IMR-90 (cell line): ENCODE measurements around the gene GPR160. TPM values are rescaled to one million over a fixed set of nuclear protein-coding genes. Genes with fewer than 3 reads are reported as not detected.

Experiments used
- ATAC-seq: fragments of 200-7000 bp; cut with Tn5 transposase; 2 replicates; pipeline ENCODE4 v1.9.1; 2020; ENCODE audit warnings: low read depth, mild to moderate bottlenecking, moderate library complexity
- BruUV-seq: library from RNA; stranded (reverse); fragments of 400-500 nt; replicated peaks from 2 replicates; lab custom pipeline; 2021; lab: Mats Ljungman, UMichigan
- CTCF ChIA-PET: fragments of 300-600 bp; formaldehyde crosslinking; extraction: SDS; loops from one replicate; lab custom pipeline; 2021; ENCODE audit warnings: antibody characterized with exemption; lab: Yijun Ruan, JAX
- POLR2A ChIA-PET: fragments of 300-600 bp; sonication (Branson Sonifier 250); formaldehyde crosslinking; loops from one replicate; lab custom pipeline; 2022; ENCODE audit warnings: antibody characterized with exemption; ENCODE audit not compliant: unreplicated experiment; lab: Charles Lee
- DNase-seq: peaks from one replicate; pipeline ENCODE4 v3.0.0; 2013
- H2AFZ ChIP-seq: replicated peaks from 2 replicates; pipeline ENCODE3; 2013; ENCODE audit warnings: low read length, mild to moderate bottlenecking; ENCODE audit not compliant: poor library complexity
- H2AK5ac ChIP-seq: 2 replicates; pipeline ENCODE4 v1.6.1; 2013; ENCODE audit warnings: low read depth, low read length, inconsistent platforms
- H2AK9ac ChIP-seq: replicated peaks from 2 replicates; pipeline ENCODE3; 2013; ENCODE audit warnings: mild to moderate bottlenecking, low read depth, low read length, moderate library complexity; ENCODE audit not compliant: poor library complexity
- H2BK120ac ChIP-seq: 2 replicates; pipeline ENCODE4 v1.6.1; 2013; ENCODE audit warnings: low read depth, low read length, inconsistent platforms
- H2BK15ac ChIP-seq: 3 replicates; pipeline ENCODE4 v1.6.1; 2013; ENCODE audit warnings: low read depth, low read length, inconsistent platforms
- H2BK20ac ChIP-seq: 2 replicates; pipeline ENCODE4 v1.6.1; 2013; ENCODE audit warnings: low read depth, mild to moderate bottlenecking, inconsistent platforms, low read length, moderate library complexity
- H2BK5ac ChIP-seq: 2 replicates; pipeline ENCODE4 v1.6.1; 2013; ENCODE audit warnings: mild to moderate bottlenecking, low read depth, low read length, inconsistent platforms; ENCODE audit not compliant: poor library complexity, severe bottlenecking
- H3K14ac ChIP-seq: replicated peaks from 2 replicates; pipeline ENCODE4 v1.6.1; 2013; ENCODE audit warnings: low read depth, low read length, inconsistent platforms
- H3K18ac ChIP-seq: 2 replicates; pipeline ENCODE4 v1.6.1; 2013; ENCODE audit warnings: low read depth, low read length, control low read depth
- H3K23ac ChIP-seq: 2 replicates; pipeline ENCODE4 v1.6.1; 2013; ENCODE audit warnings: low read depth, low read length, inconsistent platforms
- H3K27ac ChIP-seq: 2 replicates; pipeline ENCODE4 v1.5.1; 2013; ENCODE audit warnings: mild to moderate bottlenecking, control low read depth, low read length; ENCODE audit not compliant: insufficient read depth
- H3K27me3 ChIP-seq: 2 replicates; pipeline ENCODE4 v1.6.1; 2013; ENCODE audit warnings: low read length; ENCODE audit not compliant: control insufficient read depth, insufficient read depth
- H3K36me3 ChIP-seq: 2 replicates; pipeline ENCODE4 v1.6.1; 2013; ENCODE audit warnings: low read length, mixed read lengths; ENCODE audit not compliant: control insufficient read depth, insufficient read depth
- H3K4ac ChIP-seq: 2 replicates; pipeline ENCODE4 v1.6.1; 2013; ENCODE audit warnings: low read depth, low read length, inconsistent platforms
- H3K4me1 ChIP-seq: 2 replicates; pipeline ENCODE4 v1.6.1; 2013; ENCODE audit warnings: low read length, mixed read lengths; ENCODE audit not compliant: control insufficient read depth, insufficient read depth
- H3K4me2 ChIP-seq: 2 replicates; pipeline ENCODE4 v1.6.1; 2013; ENCODE audit warnings: low read depth, mild to moderate bottlenecking, control low read depth, low read length, moderate library complexity
- H3K4me3 ChIP-seq: 2 replicates; pipeline ENCODE4 v1.5.1; 2013; ENCODE audit warnings: low read depth, mild to moderate bottlenecking, control low read depth, low read length, moderate library complexity; ENCODE audit not compliant: insufficient read depth
- H3K56ac ChIP-seq: 2 replicates; pipeline ENCODE4 v1.6.1; 2013; ENCODE audit warnings: low read length, inconsistent platforms; ENCODE audit not compliant: insufficient read depth; ENCODE audit errors: extremely low read depth
- H3K79me1 ChIP-seq, 2 experiments: 2 replicates each; pipeline ENCODE4 v1.6.1; 2013; ENCODE audit warnings: low read length in 2 of 2, inconsistent platforms in 1 of 2, low read depth in 1 of 2
- H3K9ac ChIP-seq: 2 replicates; pipeline ENCODE4 v1.6.1; 2013; ENCODE audit warnings: low read depth, low read length, control low read depth
- H3K9me1 ChIP-seq: 2 replicates; pipeline ENCODE4 v1.6.1; 2013; ENCODE audit warnings: low read length, inconsistent platforms; ENCODE audit not compliant: insufficient read depth
- H3K9me3 ChIP-seq: 2 replicates; pipeline ENCODE4 v1.6.1; 2013; ENCODE audit warnings: low read length; ENCODE audit not compliant: control insufficient read depth, insufficient read depth
- H4K20me1 ChIP-seq: 2 replicates; pipeline ENCODE4 v1.6.1; 2013; ENCODE audit warnings: low read length, inconsistent platforms; ENCODE audit not compliant: insufficient read depth
- H4K5ac ChIP-seq: 2 replicates; pipeline ENCODE4 v1.6.1; 2013; ENCODE audit warnings: mild to moderate bottlenecking, low read depth, low read length, control low read depth
- H4K8ac ChIP-seq, 2 experiments: 2 replicates each; pipeline ENCODE4 v1.6.1; 2013; ENCODE audit warnings: low read depth in 2 of 2, low read length in 2 of 2, control low read depth in 1 of 2, inconsistent platforms in 1 of 2
- H4K91ac ChIP-seq: 2 replicates; pipeline ENCODE4 v1.6.1; 2013; ENCODE audit warnings: low read depth, low read length, inconsistent platforms; ENCODE audit not compliant: insufficient read depth
- BHLHE40 ChIP-seq: fragments of 150-350 bp; IDR thresholded peaks from 2 replicates; pipeline ENCODE4 v1.6.1; 2016; ENCODE audit warnings: mild to moderate bottlenecking, low read depth, low read length
- CEBPB ChIP-seq: IDR thresholded peaks from 2 replicates; pipeline ENCODE4 v1.6.1; 2012; ENCODE audit warnings: low read depth, low read length, improper control_type of control experiment
- CHD1 ChIP-seq: IDR thresholded peaks from 2 replicates; pipeline ENCODE4 v1.6.1; 2012; ENCODE audit warnings: low read depth, low read length, improper control_type of control experiment
- FOS ChIP-seq: fragments of 150-350 bp; IDR thresholded peaks from 2 replicates; pipeline ENCODE4 v1.6.1; 2016; ENCODE audit warnings: low read depth, low read length
- MAFK ChIP-seq: IDR thresholded peaks from 2 replicates; pipeline ENCODE4 v1.6.1; 2012; ENCODE audit warnings: low read depth, low read length, improper control_type of control experiment
- MAZ ChIP-seq: IDR thresholded peaks from 2 replicates; pipeline ENCODE4 v1.6.1; 2012; ENCODE audit warnings: low read depth, mild to moderate bottlenecking, low read length, improper control_type of control experiment, moderate library complexity, borderline replicate concordance
- MXI1 ChIP-seq: IDR thresholded peaks from 2 replicates; pipeline ENCODE4 v1.6.1; 2012; ENCODE audit warnings: low read depth, mild to moderate bottlenecking, low read length, moderate library complexity, borderline replicate concordance
- NFE2L2 ChIP-seq: fragments of 150-350 bp; IDR thresholded peaks from 2 replicates; pipeline ENCODE4 v1.6.1; 2016; ENCODE audit warnings: low read depth, mild to moderate bottlenecking, low read length
- POLR2A ChIP-seq: IDR thresholded peaks from 2 replicates; pipeline ENCODE4 v1.6.1; 2012; ENCODE audit warnings: mild to moderate bottlenecking, low read depth, low read length
- RAD21 ChIP-seq: IDR thresholded peaks from 2 replicates; pipeline ENCODE4 v1.6.1; 2012; ENCODE audit warnings: low read length, improper control_type of control experiment
- RCOR1 ChIP-seq: IDR thresholded peaks from 2 replicates; pipeline ENCODE4 v1.6.1; 2012; ENCODE audit warnings: mild to moderate bottlenecking, low read length, improper control_type of control experiment; ENCODE audit not compliant: insufficient replicate concordance
- RFX5 ChIP-seq: IDR thresholded peaks from 2 replicates; pipeline ENCODE4 v1.8.0; 2012; ENCODE audit warnings: low read depth, mild to moderate bottlenecking, low read length, moderate library complexity
- SMC3 ChIP-seq: fragments of 150-350 bp; IDR thresholded peaks from 2 replicates; pipeline ENCODE4 v1.6.1; 2016; ENCODE audit warnings: low read depth, mild to moderate bottlenecking, antibody characterized with exemption, low read length, moderate library complexity
- WGBS, 2 experiments: methylation state at CpG; one replicate each; pipeline versions ENCODE4 v1.1.5 to v1.1.7; 2013; ENCODE audit warnings: missing lambda C conversion rate in 2 of 2; ENCODE audit not compliant: insufficient read length in 1 of 2; ENCODE audit errors: extremely low coverage in 2 of 2; 5-methylcytosine and 5-hydroxymethylcytosine counted together
- dilution Hi-C: fragments of 300-500 bp; cut with HindIII; formaldehyde crosslinking; loops from one replicate; pipeline ENCODE4 v1.14.3; 2018; ENCODE audit warnings: low sequenced_read_pairs; ENCODE audit not compliant: unreplicated experiment
- in situ Hi-C: fragments of 300-500 bp; cut with MboI; formaldehyde crosslinking; loops from 3 replicates; pipeline ENCODE4 v1.14.3; 2019; ENCODE audit warnings: low sequenced_read_pairs, inconsistent platforms, mixed read lengths
- intact Hi-C: fragments of 100-400 bp; cut with micrococcal nuclease; formaldehyde crosslinking; loops from 2 replicates; pipeline ENCODE4 v1.10.0; 2022
- polyA plus RNA-seq, 3 experiments: library from polyadenylated mRNA; depleted of rRNA; stranded (reverse); fragments of >200 nt; gene quantifications; 2 replicates each; pipeline ENCODE4 v1.2.3, GENCODE V29; 2012; ENCODE audit warnings: low replicate concordance in 1 of 3
- total RNA-seq: library from RNA; depleted of rRNA; stranded (reverse); fragments of >200 nt; gene quantifications from 2 replicates; pipeline ENCODE4 v1.2.3, GENCODE V29; 2012
- TF ChIP-seq, protein P1 (sequence below): conservative IDR thresholded peaks from 2 replicates; pipeline ENCODE4 v1.5.1; 2012; ENCODE audit warnings: mild to moderate bottlenecking, low read depth, low read length, improper control_type of control experiment
- TF ChIP-seq, protein P2 (sequence below): fragments of 150-350 bp; IDR thresholded peaks from 2 replicates; pipeline ENCODE4 v1.6.1; 2016; ENCODE audit warnings: low read depth, mild to moderate bottlenecking, low read length, moderate library complexity, borderline replicate concordance
- TF ChIP-seq, protein P3 (sequence below): fragments of 150-350 bp; IDR thresholded peaks from 2 replicates; pipeline ENCODE4 v1.6.1; 2017; ENCODE audit warnings: mild to moderate bottlenecking, antibody characterized with exemption, low read length, low read depth

Gene GPR160
- total and polyA plus RNA-seq, 2 of the 4 experiments (the other 2 are of a cell fraction) = 0.09 to 0.18 TPM

DNA sequence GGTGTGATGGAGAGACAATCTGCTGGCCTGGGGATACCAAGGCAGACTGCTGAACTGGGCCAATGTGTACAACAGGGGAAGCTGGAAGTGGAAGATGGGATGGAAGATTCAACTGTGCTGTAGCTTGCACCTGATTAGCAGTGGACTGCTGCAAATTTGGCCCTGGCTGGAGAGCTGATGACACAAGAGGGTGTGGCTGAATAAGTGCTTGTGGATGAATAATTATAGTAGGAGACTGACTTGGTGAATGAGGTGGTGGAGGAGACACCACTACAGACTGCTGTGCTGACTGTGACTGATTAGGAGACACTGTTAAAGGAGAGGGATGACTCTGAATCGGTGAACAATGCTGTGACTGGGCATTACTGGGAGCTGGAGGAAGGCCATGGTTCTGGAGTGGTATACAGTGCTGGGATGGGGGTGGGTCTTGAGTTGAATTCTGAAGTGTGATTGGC is 91.2 kb downstream of the GPR160 start:
- Histone ChIP-seq H3K23ac (no peak overlapping the region), H3K56ac (no peak overlapping the region), H2BK5ac (no peak overlapping the region), H2BK15ac (no peak overlapping the region), H2AFZ (no peak overlapping the region), H3K4me2 (no peak overlapping the region), H3K27ac (no peak overlapping the region), H2AK5ac (no peak overlapping the region), H4K91ac (no peak overlapping the region), H3K27me3 (no peaks in the 10 kb centered on the region), H3K4me1 (peaks cover 2% of the 10 kb centered on the region), H3K14ac (no peak overlapping the region), H2BK120ac (no peak overlapping the region), H2AK9ac (no peak overlapping the region), H4K5ac (no peak overlapping the region), H3K9me3 (peaks cover 3% of the 10 kb centered on the region), H3K9me1 (0 out of 2 replicates have a peak, but pooled peaks cover 9% of the 10 kb centered on the region), H3K36me3 (peaks cover 26% of the 10 kb centered on the region), H3K79me1 (peaks cover 21 to 38% of the 10 kb centered on the region in 2 experiments), H3K9ac (no peak overlapping the region), H3K4me3 (no peak overlapping the region), H2BK20ac (no peak overlapping the region), H3K4ac (no peak overlapping the region), H3K18ac (no peak overlapping the region), H4K8ac (no peak overlapping the region), H4K20me1 (no peaks in the 10 kb centered on the region)
- DNase-seq (peak; percentile 37), ATAC-seq (peak; percentile 75)
- intact Hi-C loops (no loop called here), in situ Hi-C loops (no loop called here), dilution Hi-C loops (no loop called here)
- no CpG with 5 or more reads among the region's 1 CpG for WGBS, 2 experiments
- BruUV-seq = TSS peak; percentile 65
- TF ChIP-seq BHLHE40 (no peak), POLR2A (no peak), NFE2L2 (no peak), FOS (no peak), MAFK (no peak), RFX5 (no peak), RAD21 (no peak), SMC3 (no peak), MAZ (no peak), CHD1 (no peak), CEBPB (no peak), MXI1 (no peak), RCOR1 (no peak)
- TF ChIP-seq, protein P1, sequence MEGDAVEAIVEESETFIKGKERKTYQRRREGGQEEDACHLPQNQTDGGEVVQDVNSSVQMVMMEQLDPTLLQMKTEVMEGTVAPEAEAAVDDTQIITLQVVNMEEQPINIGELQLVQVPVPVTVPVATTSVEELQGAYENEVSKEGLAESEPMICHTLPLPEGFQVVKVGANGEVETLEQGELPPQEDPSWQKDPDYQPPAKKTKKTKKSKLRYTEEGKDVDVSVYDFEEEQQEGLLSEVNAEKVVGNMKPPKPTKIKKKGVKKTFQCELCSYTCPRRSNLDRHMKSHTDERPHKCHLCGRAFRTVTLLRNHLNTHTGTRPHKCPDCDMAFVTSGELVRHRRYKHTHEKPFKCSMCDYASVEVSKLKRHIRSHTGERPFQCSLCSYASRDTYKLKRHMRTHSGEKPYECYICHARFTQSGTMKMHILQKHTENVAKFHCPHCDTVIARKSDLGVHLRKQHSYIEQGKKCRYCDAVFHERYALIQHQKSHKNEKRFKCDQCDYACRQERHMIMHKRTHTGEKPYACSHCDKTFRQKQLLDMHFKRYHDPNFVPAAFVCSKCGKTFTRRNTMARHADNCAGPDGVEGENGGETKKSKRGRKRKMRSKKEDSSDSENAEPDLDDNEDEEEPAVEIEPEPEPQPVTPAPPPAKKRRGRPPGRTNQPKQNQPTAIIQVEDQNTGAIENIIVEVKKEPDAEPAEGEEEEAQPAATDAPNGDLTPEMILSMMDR = no peak
- TF ChIP-seq, protein P2, sequence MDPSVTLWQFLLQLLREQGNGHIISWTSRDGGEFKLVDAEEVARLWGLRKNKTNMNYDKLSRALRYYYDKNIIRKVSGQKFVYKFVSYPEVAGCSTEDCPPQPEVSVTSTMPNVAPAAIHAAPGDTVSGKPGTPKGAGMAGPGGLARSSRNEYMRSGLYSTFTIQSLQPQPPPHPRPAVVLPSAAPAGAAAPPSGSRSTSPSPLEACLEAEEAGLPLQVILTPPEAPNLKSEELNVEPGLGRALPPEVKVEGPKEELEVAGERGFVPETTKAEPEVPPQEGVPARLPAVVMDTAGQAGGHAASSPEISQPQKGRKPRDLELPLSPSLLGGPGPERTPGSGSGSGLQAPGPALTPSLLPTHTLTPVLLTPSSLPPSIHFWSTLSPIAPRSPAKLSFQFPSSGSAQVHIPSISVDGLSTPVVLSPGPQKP = no peak
- TF ChIP-seq, protein P3, sequence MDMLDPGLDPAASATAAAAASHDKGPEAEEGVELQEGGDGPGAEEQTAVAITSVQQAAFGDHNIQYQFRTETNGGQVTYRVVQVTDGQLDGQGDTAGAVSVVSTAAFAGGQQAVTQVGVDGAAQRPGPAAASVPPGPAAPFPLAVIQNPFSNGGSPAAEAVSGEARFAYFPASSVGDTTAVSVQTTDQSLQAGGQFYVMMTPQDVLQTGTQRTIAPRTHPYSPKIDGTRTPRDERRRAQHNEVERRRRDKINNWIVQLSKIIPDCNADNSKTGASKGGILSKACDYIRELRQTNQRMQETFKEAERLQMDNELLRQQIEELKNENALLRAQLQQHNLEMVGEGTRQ = no peak
- ChIA-PET POLR2A (no interaction called here), CTCF (interaction anchor here (0.6 kb wide), 1 partner anchor 29 kb away, joined by 5 read pairs; no protein-coding TSS in a partner anchor)
